ENCODE measurements around the gene LIMK2.
A peak's percentile ranks its signal among the peaks of the same experiment; 100 is the strongest.
"Not testable (repeated sequence)": the region's sequence is repeated elsewhere in the genome, so short reads cannot be mapped to it uniquely, and the experiment has no call there.

LIMK2 gene

DNA sequence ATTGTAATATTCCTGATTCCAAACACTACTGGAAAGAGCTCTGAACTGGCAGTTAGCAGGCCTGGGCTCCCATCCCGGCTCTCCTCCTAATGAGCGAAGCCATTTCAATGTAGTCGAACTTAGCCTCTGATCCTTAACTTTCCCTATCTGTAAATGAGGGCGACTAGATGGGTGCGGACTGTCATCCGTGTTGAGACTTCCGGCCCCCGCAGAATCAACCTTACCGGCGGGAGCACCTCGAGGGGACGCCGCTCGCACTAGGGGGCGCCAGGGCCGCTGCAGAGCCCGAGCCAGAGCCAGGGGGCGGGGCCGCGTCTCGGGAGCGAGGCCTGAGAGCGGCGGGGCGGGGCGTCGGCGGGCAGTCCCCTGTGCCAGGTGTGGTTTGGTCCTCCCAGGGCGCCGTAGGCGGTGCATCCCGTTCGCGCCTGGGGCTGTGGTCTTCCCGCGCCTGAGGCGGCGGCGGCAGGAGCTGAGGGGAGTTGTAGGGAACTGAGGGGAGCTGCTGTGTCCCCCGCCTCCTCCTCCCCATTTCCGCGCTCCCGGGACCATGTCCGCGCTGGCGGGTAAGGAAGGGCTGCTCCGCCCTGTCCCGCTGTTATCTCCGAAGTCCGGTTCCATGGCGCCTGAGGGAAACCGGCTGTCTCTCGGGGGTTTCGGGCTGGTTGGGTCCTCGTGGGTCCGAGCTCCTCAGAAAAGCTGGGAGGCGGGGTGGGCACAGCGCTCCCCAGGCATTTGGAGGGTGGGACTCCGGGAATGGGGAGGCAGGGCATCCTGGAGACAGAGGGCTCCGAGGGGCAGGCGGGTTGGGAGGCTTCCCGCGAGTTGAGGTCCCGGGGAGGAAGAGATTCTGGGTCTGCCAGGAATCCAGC lies at the start of gene LIMK2:
TSS of gene LIMK2 (plus strand) at position 437 of the 869 bp plus-strand sequence. CDS start at position 548, 111 bp downstream.
- DNase-seq: peak; percentile 91

GRCh38 chr22:31170971-31171370 lies 41.1 kb upstream of the LIMK2 start:
- no peak for DNase-seq

DNA sequence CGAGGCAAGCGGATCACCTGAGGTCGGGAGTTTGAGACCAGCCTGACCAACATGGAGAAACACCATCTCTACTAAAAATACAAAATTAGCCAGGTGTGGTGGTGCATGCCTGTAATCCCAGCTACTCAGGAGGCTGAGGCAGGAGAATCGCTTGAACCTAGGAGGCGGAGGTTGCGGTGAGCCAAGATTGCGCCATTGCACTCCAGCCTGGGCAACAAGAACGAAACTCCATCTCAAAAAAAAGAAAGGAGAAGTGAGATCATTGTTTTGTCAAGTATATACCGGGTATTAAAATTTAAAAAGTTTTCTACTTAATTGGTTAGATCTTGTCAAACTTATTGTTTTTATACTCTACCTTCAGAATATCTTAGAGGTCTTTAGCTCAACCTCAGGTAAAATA lies 40.4 kb upstream of the LIMK2 start:
- DNase-seq: not testable (repeated sequence)

DNA sequence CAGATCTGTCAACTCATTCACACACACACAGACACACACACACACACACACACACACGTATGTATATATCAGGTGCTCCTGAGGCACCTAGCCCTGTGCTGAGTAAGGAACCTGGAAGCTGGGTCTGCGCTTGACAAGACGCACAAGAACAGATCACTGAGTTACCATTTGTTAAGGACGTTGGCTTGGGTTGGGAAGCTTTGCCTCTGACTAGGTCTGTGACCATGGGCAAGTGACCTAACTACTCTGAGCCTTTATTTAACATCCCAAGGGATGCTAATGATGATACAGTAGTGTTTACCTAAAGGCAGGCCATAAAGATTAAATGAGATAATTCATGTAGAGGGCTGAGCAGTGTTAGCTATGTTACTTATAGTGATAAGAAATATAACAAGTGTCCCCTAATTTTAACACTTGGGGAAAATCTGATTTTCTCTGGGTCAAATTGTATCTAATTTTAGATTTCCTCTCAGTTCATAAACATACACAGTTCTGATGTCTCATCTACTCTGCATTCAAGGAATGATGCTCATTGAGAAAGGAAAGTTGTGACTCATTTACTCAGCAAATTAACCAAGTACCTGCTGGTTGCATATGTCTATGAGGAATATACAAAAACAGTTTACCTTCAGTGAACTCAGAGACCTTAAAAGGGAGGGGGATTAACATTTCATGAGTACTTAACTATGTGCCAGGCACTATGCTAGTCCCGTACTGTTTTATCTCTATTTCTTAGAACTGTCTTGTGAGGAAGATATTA lies 38.5 kb upstream of the LIMK2 start:
- DNase-seq: no peak

DNA sequence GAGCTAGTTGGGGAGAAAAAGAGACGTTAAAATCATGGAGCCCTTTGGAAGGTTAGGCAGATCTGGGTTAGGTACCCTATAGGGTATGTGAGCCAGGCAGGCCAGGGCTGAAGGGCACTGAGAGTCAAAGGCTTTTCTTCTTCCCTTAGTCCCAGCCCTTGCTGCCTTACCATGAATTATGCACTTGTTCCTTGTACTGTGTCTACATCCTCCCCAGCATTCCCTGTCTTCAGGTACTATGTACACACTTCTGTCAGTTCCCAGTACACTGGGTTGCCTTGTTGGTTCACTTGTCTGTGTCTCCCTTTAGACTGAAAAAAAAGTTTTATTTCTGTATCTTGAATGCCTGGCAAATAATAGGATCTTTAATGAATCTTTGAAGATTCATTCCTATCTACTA lies 35.2 kb upstream of the LIMK2 start:
- DNase-seq: no peak

DNA sequence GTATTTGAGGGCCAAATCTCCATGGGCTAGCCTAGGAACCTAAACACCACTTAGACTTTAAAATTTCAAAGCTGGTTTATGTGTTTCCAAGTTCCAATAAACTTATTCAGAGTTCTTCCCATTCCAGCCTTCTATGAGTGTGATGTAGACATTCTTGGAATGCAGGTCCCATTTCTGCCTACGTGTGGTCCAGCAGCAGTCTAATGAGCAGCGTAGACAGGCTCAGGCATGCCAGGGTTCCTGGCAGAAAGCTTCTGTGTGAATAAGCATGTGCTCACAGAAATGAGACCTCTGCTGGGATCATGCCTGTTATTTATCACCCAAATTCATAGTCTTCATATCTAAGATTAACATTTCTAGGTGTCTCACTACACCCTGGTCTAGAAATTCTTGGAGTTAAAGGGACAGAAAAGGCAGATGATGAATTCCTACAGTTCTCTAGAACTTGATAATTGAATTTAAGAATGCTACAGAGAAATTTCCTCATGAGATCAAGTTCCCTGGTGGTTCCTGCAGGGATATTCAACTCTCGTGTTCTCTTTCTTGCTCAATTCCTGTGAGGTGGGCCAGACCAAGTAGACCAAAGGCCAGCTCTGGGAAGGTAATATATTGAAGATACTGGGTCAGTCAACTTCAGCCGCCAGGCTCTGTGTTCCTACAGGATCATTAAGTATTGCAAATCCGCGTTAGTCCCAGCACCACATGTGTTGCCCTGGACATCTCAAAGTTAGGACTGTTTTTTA lies 34.5 kb upstream of the LIMK2 start:
- DNase-seq: no peak

DNA sequence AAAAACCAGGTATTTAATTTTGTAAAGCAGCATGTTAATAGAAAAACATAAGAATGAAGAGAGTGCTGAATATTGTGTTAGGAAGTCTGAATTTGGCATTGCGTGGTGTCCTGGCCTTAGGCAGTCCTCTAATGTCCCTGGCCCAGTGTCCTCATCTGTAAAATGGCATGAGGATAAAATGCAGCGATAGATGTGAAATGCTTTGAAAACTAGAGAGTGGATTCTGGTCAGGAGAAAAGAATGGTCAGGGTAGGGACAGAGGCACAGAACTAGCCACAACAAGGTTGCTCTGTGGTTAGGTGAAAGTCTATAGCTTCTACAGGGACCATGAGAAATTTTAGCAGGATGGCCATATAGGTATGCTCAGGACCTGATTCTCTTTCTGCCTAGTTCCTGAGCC lies 33.2 kb upstream of the LIMK2 start:
- no peak for DNase-seq

DNA sequence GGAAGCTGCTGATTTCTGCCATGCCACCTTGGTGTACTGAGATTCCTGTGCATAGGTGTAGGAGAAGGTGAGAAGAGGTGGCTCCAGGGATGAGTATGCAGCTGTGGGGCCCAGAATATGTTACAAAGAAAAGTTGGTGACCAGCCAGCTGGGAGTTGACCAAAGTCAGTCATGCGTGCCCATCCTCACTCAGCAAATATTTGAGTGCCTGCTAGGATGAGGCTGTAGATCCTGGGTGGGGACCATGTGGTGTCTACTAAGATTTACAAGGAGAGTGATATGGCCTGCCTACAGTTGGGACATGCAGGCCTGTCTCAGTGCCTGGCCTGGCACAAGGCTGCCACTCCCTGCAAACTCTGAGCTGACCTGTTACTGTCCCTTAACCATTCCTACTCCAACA lies 32.8 kb upstream of the LIMK2 start:
- peak; percentile 44 for DNase-seq

- no peak for DNase-seq
These were observed 28.1 kb upstream of the LIMK2 start for GRCh38 chr22:31184015-31184414.

DNA sequence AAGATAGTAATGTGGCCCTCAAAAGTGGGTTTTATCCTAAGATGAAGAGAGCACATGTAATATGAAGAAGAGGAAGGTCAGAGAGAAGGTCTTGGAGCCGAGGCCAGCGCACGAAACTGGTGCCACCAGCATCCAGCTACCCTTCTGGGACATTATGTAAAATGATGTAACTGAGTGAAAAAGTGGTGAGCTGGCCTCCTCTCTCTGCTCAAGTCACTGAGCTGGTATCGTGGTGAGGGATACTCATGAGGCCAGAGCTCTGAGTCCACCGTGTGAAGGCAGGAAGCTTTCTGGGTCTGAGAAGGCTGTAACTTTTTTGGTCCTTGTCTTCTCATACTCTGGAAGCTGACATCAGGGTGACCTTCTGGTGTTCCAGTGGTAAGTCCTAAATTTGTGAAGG lies 27.0 kb upstream of the LIMK2 start:
- DNase-seq: no peak

- DNase-seq: no peak
These were observed 24.5 kb upstream of the LIMK2 start for GRCh38 chr22:31187627-31188026.

- no peak for DNase-seq
These were observed 19.6 kb upstream of the LIMK2 start for GRCh38 chr22:31192513-31192912.

DNA sequence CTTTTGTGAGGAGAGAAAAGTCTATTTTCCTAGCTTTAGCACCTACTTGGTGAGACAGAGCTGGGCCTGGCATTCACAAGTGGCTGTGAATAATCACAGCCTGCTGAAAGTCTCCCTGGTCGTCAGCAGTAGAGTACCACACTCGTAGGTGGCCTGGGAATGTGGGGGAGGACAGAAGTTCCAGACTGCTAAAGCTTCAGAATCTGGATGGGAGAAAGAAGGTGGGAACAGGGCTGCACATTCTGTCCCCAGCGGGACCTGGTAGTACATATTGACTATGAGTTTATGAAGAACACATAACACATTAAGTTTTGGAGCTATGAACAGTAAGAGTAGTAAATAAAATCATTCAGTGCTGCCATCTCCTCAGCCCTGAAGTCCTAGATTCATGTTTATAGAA lies 19.0 kb upstream of the LIMK2 start:
- DNase-seq: no peak

DNA sequence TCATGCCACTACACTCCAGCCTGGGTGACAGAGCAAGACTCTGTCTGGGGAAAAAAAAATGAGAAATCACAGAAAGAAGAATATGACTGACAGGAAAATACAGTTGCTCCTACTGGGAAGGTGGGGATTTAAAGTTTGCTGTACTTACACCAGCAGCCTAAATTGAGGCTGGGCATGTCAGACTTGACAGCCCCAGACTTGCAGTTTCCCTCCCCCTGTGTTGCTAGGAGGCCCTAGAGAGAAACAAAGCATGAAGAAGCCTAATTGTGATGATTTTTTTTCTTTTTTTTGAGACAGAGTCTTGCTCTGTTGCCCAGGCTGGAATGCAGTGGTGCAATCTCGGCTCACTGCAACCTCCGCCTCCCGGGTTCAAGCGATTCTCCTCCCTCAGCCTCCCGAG lies 17.4 kb upstream of the LIMK2 start:
- not testable (repeated sequence) for DNase-seq

GRCh38 chr22:31199187-31199586 lies 12.9 kb upstream of the LIMK2 start:
- DNase-seq: no peak

GRCh38 chr22:31204352-31204984 lies 7.6 kb upstream of the LIMK2 start:
- not testable (repeated sequence) for DNase-seq

DNA sequence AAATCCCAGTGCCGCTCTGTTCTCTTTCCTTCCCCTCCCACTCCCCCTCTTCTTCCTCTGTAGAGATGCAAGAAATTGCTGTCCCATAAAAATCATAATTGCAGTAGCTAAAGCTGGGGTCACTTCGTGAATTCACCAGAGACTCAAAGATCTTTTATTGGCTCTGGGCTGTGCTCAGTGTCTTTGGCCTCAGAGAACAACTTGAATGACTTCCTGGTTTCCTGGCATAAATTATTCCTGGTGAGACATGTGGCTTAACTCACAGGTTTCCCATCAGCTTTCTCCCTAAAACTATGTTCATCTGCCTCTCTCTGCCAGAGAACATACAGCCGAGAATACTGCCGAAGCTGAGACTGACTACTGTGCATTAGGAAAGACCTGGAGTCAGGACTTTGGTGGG lies 7.0 kb upstream of the LIMK2 start:
- not testable (repeated sequence) for DNase-seq

DNA sequence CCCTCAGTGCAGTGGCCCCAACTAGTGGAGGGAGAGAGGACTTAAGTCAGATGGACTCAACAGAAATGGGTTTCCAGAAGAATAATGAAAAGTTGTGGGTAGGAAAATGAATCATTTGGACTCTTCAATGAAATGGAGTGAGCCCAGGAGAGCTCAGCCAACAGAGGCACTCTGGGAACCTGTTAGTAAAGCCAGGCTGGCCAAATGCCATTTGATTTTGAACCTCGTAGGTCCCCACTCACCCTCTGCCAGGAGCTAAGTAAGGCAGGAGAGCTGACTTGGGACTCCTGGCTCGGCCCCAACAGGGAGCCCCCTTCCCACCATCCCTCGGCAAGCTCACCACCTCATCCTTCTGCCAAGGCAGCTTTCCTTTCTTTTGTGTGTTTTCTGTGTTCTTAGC lies 5.6 kb upstream of the LIMK2 start:
- not testable (repeated sequence) for DNase-seq

GRCh38 chr22:31206896-31207687 lies 5.0 kb upstream of the LIMK2 start:
- no peak for DNase-seq

DNA sequence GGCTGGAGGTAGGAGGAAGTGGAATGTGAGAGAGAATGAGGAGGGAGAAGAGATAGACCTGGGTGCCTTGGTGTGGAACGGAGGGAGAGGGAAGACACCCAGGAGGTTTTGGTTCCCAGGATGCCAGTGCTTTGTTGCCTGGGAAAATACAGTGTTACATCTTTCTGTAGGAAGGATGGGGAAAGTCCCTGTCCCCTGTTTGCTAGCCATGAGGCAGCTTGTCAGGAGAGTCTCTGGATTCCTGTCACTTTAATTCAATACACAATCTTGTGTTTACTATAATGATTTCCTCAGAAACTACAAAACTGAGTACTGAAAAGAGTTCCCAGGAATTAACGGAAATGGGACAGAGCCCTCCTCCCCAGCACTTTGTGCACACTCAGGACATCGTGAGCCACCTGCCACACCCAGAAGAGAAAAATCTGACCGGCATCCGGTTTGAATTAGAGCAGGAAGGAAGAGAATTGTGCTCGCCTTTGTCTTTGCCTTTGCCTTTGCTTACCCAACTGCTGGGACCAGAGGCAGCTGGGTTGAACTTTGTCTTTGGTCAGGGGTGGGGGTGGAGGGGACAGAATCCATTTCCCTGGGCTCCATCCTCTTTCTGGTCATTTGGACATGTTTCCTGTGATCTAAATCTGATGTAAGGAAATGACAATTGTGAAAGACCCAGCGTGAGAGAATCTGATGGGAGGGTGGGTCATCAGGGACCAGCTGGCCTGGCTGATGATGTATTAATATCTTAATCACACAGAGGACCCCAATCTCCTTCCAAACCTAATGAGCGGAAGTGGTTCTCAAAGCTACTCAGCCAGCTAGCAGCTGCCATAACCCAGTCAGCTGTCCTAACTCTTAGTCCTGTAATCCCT lies 1.3 kb upstream of the LIMK2 start:
- peak; percentile 47 for DNase-seq

DNA sequence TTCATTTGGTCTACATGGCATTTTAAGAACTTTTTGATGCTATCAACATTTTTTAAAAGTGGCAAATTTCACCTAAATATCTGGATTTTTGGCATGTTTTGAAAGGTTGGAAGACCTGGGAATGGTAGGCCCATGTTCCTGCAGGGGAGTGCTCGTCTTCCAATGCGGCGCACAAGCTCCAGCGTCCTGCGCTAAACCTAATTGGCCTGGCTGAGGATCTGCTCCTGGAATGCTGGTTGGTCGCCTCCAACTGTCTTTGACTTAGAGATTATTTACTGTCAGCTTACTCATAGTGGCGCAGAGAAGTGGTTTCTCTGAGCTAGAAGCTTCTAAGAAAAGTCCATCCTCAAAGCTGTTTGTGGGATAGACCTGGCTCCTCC lies 626 bp upstream of the LIMK2 start:
- DNase-seq: no peak
